HepG2 (cell line): ENCODE results near the gene QRICH2. TPM values are rescaled to one million over a fixed set of nuclear protein-coding genes. Genes with fewer than 3 reads are reported as not detected.

Experiments
- ATF2 ChIP-seq: sonication (generic); formaldehyde crosslinking; IDR thresholded peaks from 2 replicates; pipeline ENCODE4 v1.4.0; 2020; ENCODE audit warnings: missing genetic modification reagents
- HMGA1 ChIP-seq: sonication (generic); formaldehyde crosslinking; conservative IDR thresholded peaks from 2 replicates; pipeline ENCODE4 v1.4.0; 2020; ENCODE audit warnings: missing genetic modification reagents
- HOXD1 ChIP-seq: sonication (generic); formaldehyde crosslinking; IDR thresholded peaks from 2 replicates; pipeline ENCODE4 v1.5.0; 2020; ENCODE audit warnings: missing genetic modification reagents
- IRX3 ChIP-seq: sonication (generic); formaldehyde crosslinking; IDR thresholded peaks from 2 replicates; pipeline ENCODE4 v1.8.1; 2023; ENCODE audit warnings: mild to moderate bottlenecking, low read depth, missing genetic modification reagents, borderline replicate concordance
- NFAT5 ChIP-seq: sonication (generic); formaldehyde crosslinking; IDR thresholded peaks from 2 replicates; pipeline ENCODE4 v1.4.0; 2020; ENCODE audit warnings: missing genetic modification reagents
- TRAFD1 ChIP-seq: sonication (generic); formaldehyde crosslinking; IDR thresholded peaks from 2 replicates; pipeline ENCODE4 v1.5.1; 2020; ENCODE audit warnings: missing genetic modification reagents, mild to moderate bottlenecking, borderline replicate concordance
- ZFX ChIP-seq: sonication (generic); formaldehyde crosslinking; IDR thresholded peaks from 2 replicates; pipeline ENCODE4 v1.4.0; 2020; ENCODE audit warnings: mild to moderate bottlenecking, low read depth, missing genetic modification reagents, moderate library complexity
- ZNF512B ChIP-seq: sonication (generic); formaldehyde crosslinking; IDR thresholded peaks from 2 replicates; pipeline ENCODE4 v1.5.1; 2020; ENCODE audit warnings: missing genetic modification reagents, mild to moderate bottlenecking, borderline replicate concordance
- ZSCAN30 ChIP-seq: sonication (generic); formaldehyde crosslinking; IDR thresholded peaks from 2 replicates; pipeline ENCODE4 v1.5.0; 2020; ENCODE audit warnings: mild to moderate bottlenecking, missing genetic modification reagents
- polyA plus RNA-seq, 8 experiments: library from polyadenylated mRNA; depleted of rRNA in 3 of 8; stranded (reverse) in 7 of 8; unstranded in 1 of 8; fragments of >200 nt; fragmentation: Illumina TruSeq in 4 of 8; extraction: Trizol in 4 of 8; gene quantifications; 2 replicates each; pipeline versions ENCODE4 v1.2.1 to v1.2.3, GENCODE V29; 2011 to 2016; ENCODE audit warnings: low read depth in 4 of 8, missing spikeins in 1 of 8, mixed read lengths in 1 of 8; ENCODE audit not compliant: insufficient read depth in 1 of 8
- total RNA-seq, 5 experiments: library from RNA; depleted of rRNA; stranded (reverse); fragments of >200 nt; fragmentation: Illumina TruSeq; extraction: Trizol; gene quantifications; 2 replicates each; pipeline ENCODE4 v1.2.3, GENCODE V29; 2016; ENCODE audit warnings: low read depth in 1 of 5
- TF ChIP-seq, protein P1 (sequence below): fragments of 450-650 bp; IDR thresholded peaks from 2 replicates; pipeline ENCODE4 v1.6.1; 2017; ENCODE audit warnings: mild to moderate bottlenecking

The QRICH2 gene
- total and polyA plus RNA-seq, 2 of the 13 experiments (the other 11 are each of a cell fraction or from before 2014, with no cell fraction given), result 3.7 to 5.7 TPM

GRCh38 chr17:76357597-76358158 lies 49.6 kb upstream of the QRICH2 start (continued):
- TF ChIP-seq HOXD1 (no peak), ATF2 (no peak), IRX3 (CRISPR knock-in tag) (no peak), HMGA1 (no peak), ZFX (peak; percentile 46; the same call in 1 of the 2 replicates), ZSCAN30 (no peak), TRAFD1 (no peak), ZNF512B (CRISPR knock-in tag) (no peak), NFAT5 (no peak)
- TF ChIP-seq, protein P1, sequence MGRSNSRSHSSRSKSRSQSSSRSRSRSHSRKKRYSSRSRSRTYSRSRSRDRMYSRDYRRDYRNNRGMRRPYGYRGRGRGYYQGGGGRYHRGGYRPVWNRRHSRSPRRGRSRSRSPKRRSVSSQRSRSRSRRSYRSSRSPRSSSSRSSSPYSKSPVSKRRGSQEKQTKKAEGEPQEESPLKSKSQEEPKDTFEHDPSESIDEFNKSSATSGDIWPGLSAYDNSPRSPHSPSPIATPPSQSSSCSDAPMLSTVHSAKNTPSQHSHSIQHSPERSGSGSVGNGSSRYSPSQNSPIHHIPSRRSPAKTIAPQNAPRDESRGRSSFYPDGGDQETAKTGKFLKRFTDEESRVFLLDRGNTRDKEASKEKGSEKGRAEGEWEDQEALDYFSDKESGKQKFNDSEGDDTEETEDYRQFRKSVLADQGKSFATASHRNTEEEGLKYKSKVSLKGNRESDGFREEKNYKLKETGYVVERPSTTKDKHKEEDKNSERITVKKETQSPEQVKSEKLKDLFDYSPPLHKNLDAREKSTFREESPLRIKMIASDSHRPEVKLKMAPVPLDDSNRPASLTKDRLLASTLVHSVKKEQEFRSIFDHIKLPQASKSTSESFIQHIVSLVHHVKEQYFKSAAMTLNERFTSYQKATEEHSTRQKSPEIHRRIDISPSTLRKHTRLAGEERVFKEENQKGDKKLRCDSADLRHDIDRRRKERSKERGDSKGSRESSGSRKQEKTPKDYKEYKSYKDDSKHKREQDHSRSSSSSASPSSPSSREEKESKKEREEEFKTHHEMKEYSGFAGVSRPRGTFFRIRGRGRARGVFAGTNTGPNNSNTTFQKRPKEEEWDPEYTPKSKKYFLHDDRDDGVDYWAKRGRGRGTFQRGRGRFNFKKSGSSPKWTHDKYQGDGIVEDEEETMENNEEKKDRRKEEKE, result no peak
